GM23248 (cell line): ENCODE measurements around the gene TBC1D21.

ENCODE experiments used
- EZH2 ChIP-seq: fragments of 200-600 bp; sonication (generic); IDR thresholded peaks from 2 replicates; pipeline ENCODE4 v1.6.1; 2018; ENCODE audit warnings: antibody characterized with exemption, mild to moderate bottlenecking; ENCODE audit not compliant: insufficient read depth, poor library complexity, severe bottlenecking
- EZH2phosphoT487 ChIP-seq: fragments of 200-600 bp; sonication (generic); IDR thresholded peaks from 2 replicates; pipeline ENCODE4 v1.6.1; 2018; ENCODE audit warnings: antibody characterized with exemption, moderate library complexity, mild to moderate bottlenecking, low read depth; ENCODE audit not compliant: insufficient read depth

DNA sequence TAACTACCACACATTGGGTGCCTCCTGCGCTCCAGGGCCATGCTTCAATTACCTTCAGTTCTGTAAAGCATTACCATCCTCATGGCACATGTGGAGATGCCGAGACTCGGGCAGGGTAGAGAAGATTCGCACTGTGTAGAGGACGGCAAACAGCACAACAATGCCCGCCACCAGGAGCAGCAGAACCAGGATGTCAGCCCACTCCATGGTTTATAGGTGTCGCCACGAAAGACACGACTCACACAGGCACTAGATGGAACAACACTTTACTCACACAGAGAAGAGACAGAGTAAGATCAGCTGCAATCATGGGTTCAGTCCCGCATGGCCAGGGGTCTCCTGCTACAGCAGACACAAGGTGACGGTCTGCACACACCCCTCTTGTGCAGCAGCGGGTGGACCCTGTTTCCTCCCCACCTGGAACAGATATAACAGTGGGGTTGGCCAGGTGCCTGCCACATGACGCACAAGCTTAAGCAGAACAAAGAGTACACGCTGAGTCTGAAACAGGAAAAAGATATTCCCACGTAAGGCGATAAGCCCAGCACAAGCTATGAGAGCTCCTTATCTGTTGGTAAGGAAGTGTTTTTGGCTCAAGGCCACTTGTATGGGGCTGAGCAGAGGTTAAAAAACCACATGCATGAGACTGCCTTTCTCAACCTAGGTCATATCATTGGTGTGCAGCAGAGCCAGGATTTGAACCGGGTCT lies 2.5 kb upstream of the TBC1D21 start:
- TF ChIP-seq EZH2 (no peak), EZH2phosphoT487 (no peak)
